Neural cell (in vitro differentiated cells): ENCODE data around the gene RIPK1.

Source experiments
- CTCF ChIP-seq: fragments of 450-650 bp; IDR thresholded peaks from 2 replicates; pipeline ENCODE4 v1.5.1; 2014; ENCODE audit warnings: antibody characterized with exemption, mild to moderate bottlenecking, moderate library complexity; ENCODE audit not compliant: poor library complexity, severe bottlenecking
- EP300 ChIP-seq: fragments of 450-650 bp; conservative IDR thresholded peaks from 2 replicates; pipeline ENCODE4 v1.6.1; 2014; ENCODE audit warnings: antibody characterized with exemption, mild to moderate bottlenecking, moderate library complexity; ENCODE audit not compliant: poor library complexity, severe bottlenecking
- EZH2 ChIP-seq: fragments of 200-600, 300-800 bp; shearing (Covaris generic), sonication (generic); IDR thresholded peaks from 2 replicates; pipeline ENCODE4 v1.6.1; 2014; ENCODE audit warnings: antibody characterized with exemption, low read length, borderline replicate concordance, mild to moderate bottlenecking; ENCODE audit not compliant: insufficient read depth, poor library complexity, severe bottlenecking
- MXI1 ChIP-seq: fragments of 450-650 bp; conservative IDR thresholded peaks from 2 replicates; pipeline ENCODE4 v1.6.1; 2014; ENCODE audit warnings: antibody characterized with exemption, mild to moderate bottlenecking; ENCODE audit not compliant: poor library complexity, severe bottlenecking
- POLR2AphosphoS5 ChIP-seq: IDR thresholded peaks from 2 replicates; pipeline ENCODE4 v1.6.1; 2012
- SMC3 ChIP-seq: fragments of 450-650 bp; conservative IDR thresholded peaks from 2 replicates; pipeline ENCODE4 v1.6.1; 2014; ENCODE audit warnings: antibody characterized with exemption, mild to moderate bottlenecking, moderate library complexity; ENCODE audit not compliant: poor library complexity
- TAF1 ChIP-seq: IDR thresholded peaks from 2 replicates; pipeline ENCODE4 v1.6.1; 2012; ENCODE audit warnings: low read depth

- TF ChIP-seq CTCF (no peak), POLR2AphosphoS5 (no peak), TAF1 (no peak), EP300 (no peak), EZH2 (no peak), SMC3 (no peak), MXI1 (no peak)
Measured at GRCh38 chr6:3075772-3076113, 7.4 kb downstream of the RIPK1 start.
